ENCODE measurements around the gene RGL1.

Gene RGL1

GRCh38 chr1:183966487-183966886 lies 161.6 kb downstream of the RGL1 start:
- ChIA-PET POLR2A (interaction anchor here (0.6 kb wide), 1 partner anchor 58 kb away, joined by 3 read pairs; no protein-coding TSS in a partner anchor), CTCF (no interaction called here)
- TF ChIP-seq CTCF (IDR thresholded peaks at IDR 0.05; ENCODE audit: insufficient read depth, low read length, missing control alignments), result no peak
- no peak overlapping the region for H3K4me3 ChIP-seq (ENCODE audit: low read depth, low read length)
- no peak for DNase-seq (ENCODE audit: low read depth, low spot score)

- no peak for DNase-seq (ENCODE audit: low read depth, low spot score)
- TF ChIP-seq CTCF (IDR thresholded peaks at IDR 0.05; ENCODE audit: insufficient read depth, low read length, missing control alignments), result no peak
- POLR2A ChIA-PET, result no interaction called here
- CTCF ChIA-PET, result no interaction called here
- H3K4me3 ChIP-seq (ENCODE audit: low read depth, low read length), result no peak overlapping the region
Observed at GRCh38 chr1:183967914-183968313, 163.0 kb downstream of the RGL1 start.

- H3K4me3 ChIP-seq (ENCODE audit: low read depth, low read length), result no peak overlapping the region
- ChIA-PET POLR2A (no interaction called here), CTCF (no interaction called here)
- TF ChIP-seq CTCF (IDR thresholded peaks at IDR 0.05; ENCODE audit: insufficient read depth, low read length, missing control alignments), result no peak
- no peak for DNase-seq (ENCODE audit: low read depth, low spot score)
Observed at GRCh38 chr1:183968386-183968785, 163.5 kb downstream of the RGL1 start.

- ChIA-PET CTCF (interaction anchor here (1.4 kb wide), 1 partner anchor 315 kb away, joined by 4 read pairs; no protein-coding TSS in a partner anchor), POLR2A (no interaction called here)
- no peak overlapping the region for H3K4me3 ChIP-seq (ENCODE audit: low read depth, low read length)
- TF ChIP-seq CTCF (IDR thresholded peaks at IDR 0.05; ENCODE audit: insufficient read depth, low read length, missing control alignments), result no peak
- DNase-seq (ENCODE audit: low read depth, low spot score), result no peak
Observed at GRCh38 chr1:183970516-183971300, 165.8 kb downstream of the RGL1 start.

- CTCF ChIA-PET, result interaction anchor here (1.8 kb wide), 1 partner anchor 9 kb away, joined by 6 read pairs; no protein-coding TSS in a partner anchor
Observed at GRCh38 chr1:183975651-183976050, 170.7 kb downstream of the RGL1 start.

More at GRCh38 chr1:183975651-183976050, 170.7 kb downstream of the RGL1 start:
- POLR2A ChIA-PET, result no interaction called here
- TF ChIP-seq CTCF (IDR thresholded peaks at IDR 0.05; ENCODE audit: insufficient read depth, low read length, missing control alignments), result no peak
- H3K4me3 ChIP-seq (ENCODE audit: low read depth, low read length), result no peak overlapping the region
- DNase-seq (ENCODE audit: low read depth, low spot score), result no peak

Data from AG04449 (cell line).